Measurements from ENCODE around the gene ITFG1.
"Not testable (repeated sequence)": the region's sequence is repeated elsewhere in the genome, so short reads cannot be mapped to it uniquely, and the experiment has no call there.

The ITFG1 gene

DNA sequence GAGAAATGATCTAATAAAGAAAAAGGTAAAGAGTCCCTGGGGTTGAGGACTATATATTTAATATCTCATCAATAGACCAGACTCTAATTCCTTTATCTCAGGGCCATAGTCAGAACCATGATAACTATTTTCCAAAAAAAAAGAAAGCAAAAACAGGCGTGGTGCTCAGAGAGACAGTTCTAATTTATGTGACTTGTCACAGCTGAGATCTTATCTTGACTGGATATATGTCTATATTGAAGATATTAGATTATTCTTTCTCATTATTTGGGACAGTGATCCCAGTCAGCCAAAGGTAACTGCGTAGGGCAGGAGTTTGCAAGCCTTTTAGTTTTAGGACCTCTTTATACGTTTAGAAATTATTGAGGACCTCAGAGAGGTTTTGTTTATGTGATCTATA lies 52.4 kb downstream of the ITFG1 start:
- FAIRE-seq: no peak

DNA sequence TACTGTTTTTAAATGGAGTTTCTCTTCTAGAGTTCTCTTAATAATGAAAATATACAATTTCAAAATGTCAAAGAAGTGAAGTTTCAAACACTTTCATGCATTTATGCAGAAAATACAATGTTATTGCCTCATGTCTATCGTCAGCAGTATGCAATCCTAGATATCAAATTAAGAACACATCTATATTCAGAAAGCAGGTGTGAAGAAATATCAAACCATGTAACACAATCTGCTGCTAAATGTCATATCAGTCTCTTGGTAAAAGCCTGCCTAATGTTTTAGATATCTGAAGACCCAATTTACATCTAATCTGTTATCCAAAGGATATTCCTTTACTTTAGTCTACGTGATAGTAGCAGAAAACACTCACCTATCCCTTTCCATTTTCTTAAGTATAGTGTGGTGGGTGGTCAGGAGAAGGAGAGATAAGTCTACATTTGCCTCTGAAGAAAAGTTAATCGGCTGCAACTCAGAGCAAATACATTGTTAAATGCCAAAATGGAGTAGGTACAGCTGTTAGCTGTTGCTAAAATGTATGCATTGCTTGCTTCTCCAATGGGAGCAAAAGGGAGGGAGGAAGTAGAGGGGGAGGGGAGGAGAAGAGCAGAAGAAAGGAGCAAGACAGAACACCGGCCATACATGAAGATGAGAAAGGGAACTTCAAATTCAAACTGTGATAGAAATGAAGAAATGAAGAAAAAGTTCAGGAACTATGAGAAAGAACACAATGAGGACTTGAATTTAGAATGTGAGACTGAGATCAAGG lies 64.9 kb downstream of the ITFG1 start:
- no peak for FAIRE-seq

DNA sequence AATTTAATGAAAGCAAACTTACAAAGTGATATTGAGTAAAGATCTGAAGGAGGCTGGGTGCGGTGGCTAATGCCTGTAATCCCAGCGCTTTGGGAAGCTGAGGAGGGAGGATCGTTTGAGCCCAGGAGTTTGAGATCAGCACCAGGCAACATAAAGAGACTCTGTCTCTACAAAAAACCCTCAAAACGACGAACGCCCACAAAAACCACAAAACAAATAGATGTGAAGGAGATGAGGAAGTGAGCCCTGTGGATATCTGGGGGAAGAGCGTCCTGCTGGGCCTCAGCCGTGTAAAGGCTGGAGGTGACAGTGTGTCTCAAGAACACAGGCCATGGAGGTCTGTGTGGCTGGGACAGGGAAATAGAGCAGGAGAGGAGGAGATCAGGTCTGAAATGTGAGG lies 68.8 kb downstream of the ITFG1 start:
- FAIRE-seq: no peak

DNA sequence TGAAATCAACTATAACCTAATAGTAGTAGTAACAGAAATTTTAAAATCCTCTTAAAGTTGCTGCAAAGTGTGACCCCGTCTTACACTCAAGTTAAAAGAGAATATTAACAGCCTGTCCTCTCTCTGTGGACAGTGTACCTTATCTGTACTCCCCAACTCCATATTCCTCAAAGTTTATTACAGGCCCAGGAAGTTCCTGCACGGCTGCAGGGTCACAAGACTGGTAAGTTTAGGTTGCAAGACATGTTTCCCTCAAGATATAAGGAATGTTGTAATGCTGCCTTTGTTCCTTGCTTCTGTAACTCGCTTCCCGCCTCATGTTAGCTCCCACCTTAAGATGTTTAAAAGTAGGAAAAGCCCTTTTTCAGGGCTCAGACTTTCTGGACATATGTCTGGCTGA lies 72.2 kb downstream of the ITFG1 start:
- no peak for FAIRE-seq

DNA sequence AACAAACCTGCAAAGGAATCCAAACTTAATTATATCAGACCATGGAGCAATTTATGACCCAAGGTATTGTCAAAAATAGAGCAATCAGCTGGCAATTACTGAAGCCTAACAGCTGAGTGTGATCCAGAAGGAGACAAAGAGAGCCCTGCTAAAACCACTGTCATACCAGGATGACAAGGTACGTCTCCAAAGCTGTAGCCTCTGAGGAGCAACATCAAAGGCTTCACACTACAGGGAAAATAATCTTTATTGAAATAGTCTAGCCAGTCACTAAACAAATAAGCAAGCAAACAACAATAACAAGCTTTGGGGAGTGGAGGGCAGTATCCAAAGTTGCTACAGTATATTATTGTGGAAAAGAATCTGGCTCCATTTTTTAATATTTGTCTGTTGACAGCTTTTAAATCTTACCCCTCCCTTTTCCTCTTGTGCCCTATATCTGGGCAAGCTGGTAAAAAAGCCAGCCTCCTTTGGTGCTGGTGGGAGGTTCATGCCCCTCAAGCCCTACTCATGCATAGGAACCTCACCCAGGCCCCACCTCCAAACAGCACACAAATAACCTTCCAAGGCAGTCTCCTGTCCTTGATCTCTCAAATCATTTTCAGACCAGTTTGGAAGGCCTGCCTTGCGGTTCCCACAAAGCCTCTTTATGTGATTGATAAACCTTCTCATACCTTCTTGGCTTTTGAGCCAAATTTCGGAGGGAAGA lies 73.7 kb downstream of the ITFG1 start:
- FAIRE-seq: no peak

DNA sequence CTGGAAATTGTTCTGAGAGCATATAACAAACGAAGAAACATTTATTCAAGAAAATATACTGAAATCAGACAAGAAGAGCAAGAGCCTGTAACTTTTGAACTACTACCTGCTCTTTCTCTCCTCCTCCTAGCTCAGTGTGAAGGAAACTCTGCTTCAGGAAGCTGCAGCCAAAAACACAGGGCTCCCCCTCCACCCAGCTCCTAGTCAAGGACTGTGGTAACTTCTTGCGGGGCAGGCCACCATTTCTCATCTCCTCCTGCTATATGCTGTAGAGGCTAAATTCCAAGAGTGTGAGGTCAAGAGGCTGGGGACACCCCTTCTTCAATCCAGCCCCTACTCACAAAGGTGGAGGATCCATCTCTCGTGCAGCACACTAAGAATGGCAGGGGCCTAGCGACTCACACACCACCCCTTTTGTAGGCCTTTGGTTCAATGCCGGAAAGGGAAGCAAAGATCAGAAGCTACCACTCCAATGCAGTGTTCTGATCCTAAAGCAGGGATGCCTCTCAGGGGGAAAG lies 74.6 kb downstream of the ITFG1 start:
- FAIRE-seq: no peak

DNA sequence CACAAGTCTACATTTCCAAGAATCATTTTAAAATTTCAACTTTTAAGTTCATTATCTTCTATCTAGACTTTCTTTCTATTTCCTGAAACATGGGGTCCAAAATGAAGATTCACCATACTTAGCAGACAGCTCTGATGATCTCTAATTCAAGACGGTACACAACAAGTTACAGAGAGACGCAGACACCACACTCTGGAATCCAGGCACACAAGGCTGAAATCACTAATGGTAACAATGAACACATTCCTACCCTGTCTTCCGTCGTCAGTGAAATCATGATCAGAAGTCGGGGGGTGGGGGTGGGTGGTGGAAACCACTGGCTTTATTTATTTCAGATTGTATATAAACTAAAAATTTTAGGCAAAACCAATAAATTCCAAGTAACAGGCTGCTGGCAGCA lies 78.5 kb downstream of the ITFG1 start:
- no peak for FAIRE-seq

DNA sequence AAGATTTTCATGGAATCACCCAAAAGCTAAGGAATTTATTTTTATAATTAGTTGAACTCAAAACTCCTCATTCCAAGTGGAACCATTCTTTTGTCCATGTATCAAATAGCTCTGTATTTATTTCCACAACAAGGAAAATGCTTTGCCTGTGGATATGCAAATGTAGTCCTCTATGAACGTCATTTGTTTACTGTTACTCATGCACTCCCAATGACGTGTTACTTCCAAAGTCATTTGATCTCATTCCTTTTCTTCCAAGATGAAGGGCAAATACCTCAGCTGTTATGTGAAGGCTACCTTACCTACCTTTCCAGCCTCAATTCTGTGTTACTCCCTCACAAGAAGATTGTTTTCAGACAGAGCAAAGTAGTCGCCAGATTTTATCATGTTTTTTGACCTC lies 83.7 kb downstream of the ITFG1 start:
- FAIRE-seq: no peak

DNA sequence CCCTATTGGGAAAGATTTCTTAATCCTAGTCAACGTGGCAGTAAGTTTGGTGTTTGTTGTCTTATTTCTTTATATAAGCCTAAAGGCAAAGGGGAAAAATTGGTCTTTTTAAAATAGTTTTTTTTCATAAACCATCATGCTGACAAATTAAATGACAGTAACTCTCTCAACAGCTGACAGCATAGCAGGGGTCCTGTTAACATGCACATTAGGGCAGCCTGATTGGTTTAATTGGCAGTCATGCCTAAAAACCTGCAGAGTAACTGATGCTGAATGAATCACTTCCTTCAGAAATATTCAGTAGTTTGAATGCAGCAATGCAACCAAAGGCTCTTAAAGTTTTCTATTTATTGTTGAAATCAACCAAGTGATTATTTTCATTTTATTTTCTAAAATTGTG lies 85.4 kb downstream of the ITFG1 start:
- no peak for FAIRE-seq

DNA sequence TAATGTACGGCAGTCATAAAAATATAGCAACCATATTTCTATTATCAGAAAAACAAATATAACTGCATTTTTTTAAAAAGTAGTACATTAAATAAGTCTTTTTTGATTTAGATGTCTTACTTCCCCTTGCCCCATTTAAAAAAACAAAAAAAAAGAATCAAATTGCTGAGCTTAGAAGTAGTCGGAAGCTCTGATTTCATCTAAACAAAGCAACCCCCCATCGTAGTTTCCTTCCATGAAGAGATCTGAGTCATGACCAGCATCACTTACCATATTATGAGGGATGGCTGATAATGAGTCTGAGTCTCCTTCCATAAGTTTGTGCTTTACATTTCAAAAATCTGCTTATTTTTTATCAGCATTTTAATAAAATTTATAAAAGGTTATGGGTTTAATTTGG lies 86.2 kb downstream of the ITFG1 start:
- FAIRE-seq: no peak

DNA sequence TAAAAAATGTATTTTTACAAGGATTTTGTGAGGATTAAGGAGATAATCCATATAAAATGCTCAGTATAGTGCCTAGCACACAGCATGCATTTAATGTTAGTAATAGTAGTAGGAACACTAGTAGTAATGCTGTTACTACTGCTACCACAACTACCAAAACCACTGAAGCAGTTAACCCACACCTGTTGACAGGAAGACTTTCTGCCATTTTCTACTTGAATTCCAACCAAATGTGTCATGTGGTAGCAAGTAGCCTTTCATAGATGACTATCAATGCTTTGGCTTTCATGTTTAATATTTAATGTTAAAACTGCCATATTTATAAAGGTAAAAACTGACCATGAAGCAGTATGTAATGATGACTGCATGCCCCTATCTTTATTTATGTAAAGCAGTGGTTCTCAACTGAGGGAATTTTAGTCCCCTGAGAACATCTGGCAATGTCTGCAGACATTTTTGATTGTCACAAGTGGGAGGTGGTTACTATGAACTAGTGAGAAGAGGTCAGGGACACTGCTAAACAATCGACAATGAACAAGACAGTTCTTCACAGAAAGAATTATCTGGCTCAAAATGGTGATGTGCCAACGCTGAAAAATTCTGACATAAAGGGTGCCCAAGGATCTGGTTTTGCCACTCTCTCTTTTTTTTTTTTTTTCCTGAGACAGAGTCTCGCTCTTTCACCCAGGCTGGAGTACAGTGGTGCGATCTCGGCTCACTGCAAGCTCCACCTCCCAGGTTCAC lies 89.4 kb downstream of the ITFG1 start:
- no peak for FAIRE-seq

DNA sequence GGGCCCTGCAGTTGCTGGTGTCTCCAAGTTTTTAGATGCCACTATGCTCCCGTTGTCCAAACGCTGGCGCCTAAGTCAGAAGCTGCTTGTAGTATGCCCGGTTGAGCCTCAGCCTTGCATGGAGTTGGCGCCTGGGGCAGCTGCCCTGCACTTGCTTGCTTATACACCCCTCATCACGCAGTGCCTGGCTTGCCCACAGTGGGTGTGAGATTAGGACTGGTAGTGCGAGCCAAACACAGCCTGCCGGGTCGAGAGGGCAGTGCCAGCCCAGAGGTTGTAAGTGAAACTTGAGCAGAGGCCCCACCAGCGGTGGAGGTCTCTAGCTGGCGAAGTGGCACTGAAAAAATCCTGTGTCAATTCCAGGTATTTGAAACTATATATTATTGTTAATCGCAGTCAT lies 90.3 kb downstream of the ITFG1 start:
- no peak for FAIRE-seq

DNA sequence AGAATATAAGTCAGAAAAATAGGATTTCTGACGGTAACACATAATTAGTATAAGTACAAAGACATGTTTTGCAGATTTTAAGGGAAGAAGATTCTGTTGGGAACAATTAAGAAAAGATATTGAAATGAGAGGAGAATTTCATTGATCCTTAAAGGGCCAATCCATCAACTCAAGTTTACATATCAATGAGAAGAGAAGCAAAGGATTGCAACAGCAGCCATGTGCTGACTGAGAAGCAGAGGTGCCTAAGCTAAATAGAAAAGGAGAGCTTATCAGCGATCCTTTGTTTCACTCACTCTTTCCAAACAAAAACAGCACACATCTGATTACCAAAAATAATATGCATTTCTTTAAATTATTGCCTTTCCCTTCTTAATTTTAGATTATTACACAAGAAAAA lies 94.6 kb downstream of the ITFG1 start:
- no peak for FAIRE-seq

DNA sequence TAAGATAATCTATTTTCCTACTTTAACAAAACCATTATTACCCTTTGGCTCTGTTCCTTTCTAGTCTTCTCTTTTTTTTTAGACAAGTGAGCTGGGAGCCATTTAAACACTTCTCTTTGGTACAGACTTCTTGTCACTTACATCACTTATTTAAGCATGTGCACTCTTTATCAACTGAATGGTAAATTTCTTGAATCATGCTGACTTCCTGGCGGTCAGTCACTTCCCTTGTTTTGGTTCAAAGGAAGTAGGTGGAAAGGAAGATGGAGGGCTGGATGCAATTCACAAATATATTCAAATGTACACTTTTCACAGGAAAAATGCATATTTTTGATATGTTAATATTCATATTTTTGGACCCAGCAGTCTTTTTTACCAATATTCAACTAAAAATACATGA lies 97.1 kb downstream of the ITFG1 start:
- FAIRE-seq: no peak

DNA sequence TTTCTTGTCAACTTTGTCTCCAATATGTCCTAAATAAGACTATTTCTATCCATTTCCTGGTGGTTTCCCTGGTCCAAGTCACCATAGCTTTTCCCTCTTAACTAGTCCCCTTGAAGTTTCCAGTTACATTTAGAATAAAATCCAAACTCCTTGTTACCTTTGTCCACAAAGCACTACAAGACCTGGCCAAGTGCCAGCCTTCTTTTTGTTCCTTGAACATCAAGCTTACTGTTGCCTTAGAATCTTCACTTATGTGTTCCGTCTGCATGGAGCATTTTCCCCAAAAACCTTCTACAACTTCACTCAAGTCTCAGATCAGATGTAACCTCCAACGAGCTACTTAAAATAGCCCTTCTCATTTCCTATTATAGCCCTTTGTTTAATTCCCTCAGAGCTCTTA lies 101.4 kb downstream of the ITFG1 start:
- no peak for FAIRE-seq

DNA sequence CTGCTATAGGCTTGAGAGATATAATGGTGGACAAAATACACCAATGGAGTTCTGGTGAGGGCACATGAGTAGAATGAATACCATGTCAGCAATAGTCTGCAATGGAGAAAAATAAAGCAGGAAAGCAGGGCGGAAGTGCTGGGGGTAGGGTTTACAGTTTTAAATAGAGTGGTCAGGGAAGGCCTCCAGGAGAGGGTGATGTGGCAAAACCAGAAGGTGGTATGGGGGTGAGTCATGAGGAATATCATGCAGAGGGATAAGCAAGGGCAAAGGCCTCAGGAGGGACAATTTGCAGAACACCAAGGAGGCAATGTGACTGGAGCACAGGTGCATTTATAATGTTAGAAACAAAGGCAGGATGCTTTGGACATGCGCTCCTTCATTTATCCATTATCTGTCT lies 102.0 kb downstream of the ITFG1 start:
- FAIRE-seq: no peak

DNA sequence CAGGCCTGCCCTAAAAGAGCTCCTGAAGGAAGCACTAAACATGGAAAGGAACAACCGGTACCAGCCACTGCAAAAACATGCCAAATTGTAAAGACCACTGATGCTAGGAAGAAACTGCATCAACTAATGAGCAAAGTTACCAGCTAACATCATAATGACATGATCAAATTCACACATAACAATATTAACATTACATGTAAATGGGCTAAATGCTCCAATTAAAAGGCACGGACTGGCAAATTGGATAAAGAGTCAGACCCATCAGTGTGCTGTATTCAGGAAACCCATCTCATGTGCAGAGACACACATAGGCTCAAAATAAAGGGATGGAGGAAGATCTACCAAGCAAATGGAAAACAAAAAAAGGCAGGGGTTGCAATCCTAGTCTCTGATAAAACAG lies 111.8 kb downstream of the ITFG1 start:
- not testable (repeated sequence) for FAIRE-seq

DNA sequence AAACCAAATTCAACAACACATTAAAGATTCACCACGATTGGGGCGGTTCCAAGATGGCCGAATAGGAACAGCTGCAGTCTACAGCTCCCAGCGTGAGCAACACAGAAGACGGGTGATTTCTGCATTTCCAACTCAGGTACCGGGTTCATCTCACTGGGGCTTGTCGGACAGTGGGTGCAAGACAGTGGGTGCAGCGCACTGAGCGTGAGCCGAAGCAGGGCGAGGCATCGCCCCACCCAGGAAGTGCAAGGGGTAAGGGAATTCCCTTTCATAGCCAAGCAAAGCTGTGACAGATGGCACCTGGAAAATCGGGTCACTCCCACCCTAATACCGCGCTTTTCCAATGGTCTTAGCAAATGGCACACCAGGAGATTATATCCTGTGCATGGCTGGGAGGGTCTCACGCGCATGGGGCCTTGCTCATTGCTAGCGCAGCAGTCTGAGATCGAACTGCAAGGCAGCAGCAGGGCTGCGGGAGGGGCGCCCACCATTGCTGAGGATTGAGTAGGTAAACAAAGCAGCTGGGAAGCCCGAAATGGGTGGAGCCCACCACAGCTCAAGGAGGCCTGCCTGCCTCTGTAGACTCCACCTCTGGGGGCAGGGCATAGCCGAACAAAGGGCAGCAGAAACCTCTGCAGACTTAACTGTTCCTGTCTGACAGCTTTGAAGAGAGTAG lies 113.7 kb downstream of the ITFG1 start:
- FAIRE-seq: not testable (repeated sequence)

DNA sequence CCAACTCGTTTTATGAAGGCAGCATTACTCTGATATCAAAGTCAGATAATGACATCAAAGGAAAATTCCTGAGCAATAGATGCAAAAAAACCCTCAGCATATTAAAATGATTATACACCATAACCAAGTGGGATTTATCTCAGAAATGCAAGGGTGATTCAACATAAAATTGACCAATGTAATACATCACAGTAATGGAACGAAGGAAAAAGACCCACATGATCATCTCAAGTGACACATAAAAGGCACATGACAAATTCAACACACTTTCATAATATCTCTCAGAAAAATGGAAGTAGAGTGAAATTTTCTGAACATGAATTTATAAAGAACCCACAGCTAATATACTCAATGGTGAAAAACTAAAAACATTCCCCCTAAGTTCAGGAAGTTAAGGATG lies 118.8 kb downstream of the ITFG1 start:
- FAIRE-seq: no peak

DNA sequence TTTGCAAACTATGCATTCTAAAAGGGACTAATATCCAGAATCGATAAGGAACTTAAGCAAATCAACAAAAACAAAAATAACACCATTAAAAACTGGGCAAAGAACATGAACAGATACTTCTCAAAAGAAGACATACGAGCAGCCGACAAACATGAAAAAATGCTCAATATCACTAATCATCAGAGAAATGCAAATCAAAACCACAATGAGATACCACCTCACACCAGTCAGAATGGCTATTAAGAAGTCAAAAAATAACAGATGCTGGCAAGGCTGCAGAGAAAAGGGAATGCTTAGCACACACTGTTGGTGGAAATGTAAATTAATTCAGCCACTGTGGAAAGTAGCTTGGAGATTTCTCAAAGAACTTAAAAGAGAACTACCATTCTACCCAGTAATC lies 130.3 kb downstream of the ITFG1 start:
- FAIRE-seq: not testable (repeated sequence)

DNA sequence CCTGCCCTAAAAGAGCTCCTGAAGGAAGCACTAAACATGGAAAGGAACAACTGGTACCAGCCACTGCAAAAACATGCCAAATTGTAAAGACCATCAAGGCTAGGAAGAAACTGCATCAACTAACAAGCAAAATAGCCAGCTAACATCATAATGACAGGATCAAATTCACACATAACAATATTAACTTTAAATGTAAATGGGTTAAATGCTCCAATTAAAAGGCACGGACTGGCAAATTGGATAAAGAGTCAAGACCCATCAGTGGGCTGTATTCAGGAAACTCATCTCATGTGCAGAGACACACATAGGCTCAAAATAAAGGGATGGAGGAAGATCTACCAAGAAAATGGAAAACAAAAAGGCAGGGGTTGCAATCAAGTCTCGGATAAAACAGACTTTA lies 136.6 kb downstream of the ITFG1 start:
- not testable (repeated sequence) for FAIRE-seq

DNA sequence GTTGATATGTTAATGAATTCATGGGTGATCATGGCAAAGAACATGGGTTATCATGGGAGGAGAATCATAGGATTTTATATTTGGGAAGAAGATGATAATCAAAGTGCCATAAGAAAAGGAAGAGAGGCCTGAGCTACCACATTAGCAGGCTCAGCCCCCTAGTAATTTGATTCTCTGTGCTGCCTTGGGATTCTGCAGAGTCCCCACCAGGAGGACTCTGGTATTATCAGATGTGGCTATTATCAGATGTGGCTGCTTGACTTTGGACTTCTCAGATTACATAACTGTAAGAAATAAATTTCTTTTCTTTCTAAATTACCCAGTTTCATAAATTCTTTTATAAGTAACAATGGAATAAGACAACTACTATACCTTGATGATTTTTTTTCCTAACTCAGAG lies 137.6 kb downstream of the ITFG1 start:
- FAIRE-seq: no peak
